Measurements from ENCODE around the gene CCDC124. TPM values are rescaled to one million over a fixed set of nuclear protein-coding genes. Genes with fewer than 3 reads are reported as not detected.

The CCDC124 gene
- total RNA-seq, 1 donor: 22.9 TPM

DNA sequence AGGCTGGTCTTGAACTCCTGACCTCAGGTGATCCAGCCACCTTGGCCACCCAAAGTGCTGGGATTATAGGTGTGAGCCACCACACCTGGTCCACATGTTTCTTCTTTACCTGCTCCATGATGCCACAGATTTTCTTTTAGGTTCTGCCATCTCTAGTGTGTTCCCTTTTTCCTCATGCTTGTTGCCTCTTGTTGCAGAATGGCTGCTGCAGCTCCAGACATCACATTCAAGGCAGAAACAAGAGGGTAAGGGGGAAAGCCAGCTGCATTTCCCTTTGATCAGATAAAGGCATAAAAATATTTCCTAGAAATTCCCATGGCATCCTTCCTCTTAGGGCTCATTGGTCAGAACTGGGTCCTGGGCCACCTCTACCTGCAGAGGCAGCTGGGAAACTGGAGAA is 12.3 kb upstream of the CCDC124 start:
- H3K4me3 ChIP-seq (ENCODE audit: low read depth, low read length): no peak overlapping the region
- TF ChIP-seq, protein P1, sequence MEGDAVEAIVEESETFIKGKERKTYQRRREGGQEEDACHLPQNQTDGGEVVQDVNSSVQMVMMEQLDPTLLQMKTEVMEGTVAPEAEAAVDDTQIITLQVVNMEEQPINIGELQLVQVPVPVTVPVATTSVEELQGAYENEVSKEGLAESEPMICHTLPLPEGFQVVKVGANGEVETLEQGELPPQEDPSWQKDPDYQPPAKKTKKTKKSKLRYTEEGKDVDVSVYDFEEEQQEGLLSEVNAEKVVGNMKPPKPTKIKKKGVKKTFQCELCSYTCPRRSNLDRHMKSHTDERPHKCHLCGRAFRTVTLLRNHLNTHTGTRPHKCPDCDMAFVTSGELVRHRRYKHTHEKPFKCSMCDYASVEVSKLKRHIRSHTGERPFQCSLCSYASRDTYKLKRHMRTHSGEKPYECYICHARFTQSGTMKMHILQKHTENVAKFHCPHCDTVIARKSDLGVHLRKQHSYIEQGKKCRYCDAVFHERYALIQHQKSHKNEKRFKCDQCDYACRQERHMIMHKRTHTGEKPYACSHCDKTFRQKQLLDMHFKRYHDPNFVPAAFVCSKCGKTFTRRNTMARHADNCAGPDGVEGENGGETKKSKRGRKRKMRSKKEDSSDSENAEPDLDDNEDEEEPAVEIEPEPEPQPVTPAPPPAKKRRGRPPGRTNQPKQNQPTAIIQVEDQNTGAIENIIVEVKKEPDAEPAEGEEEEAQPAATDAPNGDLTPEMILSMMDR (IDR thresholded peaks at IDR 0.05; ENCODE audit: insufficient read depth, low read depth, low read length): no peak

DNA sequence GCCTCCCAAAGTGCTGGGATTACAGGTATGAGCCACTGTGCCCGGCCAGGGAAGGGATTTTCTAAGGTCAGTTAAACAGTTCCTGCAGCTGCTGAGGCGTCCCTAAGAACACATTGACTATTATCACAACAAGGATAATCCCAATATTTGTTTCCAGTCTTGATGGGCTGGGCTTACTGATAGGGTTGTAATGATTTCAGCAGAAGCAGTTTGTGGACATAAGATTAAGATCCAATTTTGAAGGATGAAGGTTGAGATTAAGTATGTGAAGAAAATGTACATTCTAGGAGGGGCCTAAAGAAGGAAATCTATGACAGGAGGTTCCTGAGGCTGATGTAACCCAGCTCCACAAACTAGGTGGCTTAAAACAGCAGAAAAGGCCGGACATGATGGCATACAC is 10.7 kb upstream of the CCDC124 start:
- TF ChIP-seq, protein P1 (IDR thresholded peaks at IDR 0.05; ENCODE audit: insufficient read depth, low read depth, low read length): no peak
- H3K4me3 ChIP-seq (ENCODE audit: low read depth, low read length): no peak overlapping the region
- no peak for DNase-seq (ENCODE audit: low read depth)

More for the DNA sequence above, 12.3 kb upstream of the CCDC124 start:
- no peak for DNase-seq (ENCODE audit: low read depth)

DNA sequence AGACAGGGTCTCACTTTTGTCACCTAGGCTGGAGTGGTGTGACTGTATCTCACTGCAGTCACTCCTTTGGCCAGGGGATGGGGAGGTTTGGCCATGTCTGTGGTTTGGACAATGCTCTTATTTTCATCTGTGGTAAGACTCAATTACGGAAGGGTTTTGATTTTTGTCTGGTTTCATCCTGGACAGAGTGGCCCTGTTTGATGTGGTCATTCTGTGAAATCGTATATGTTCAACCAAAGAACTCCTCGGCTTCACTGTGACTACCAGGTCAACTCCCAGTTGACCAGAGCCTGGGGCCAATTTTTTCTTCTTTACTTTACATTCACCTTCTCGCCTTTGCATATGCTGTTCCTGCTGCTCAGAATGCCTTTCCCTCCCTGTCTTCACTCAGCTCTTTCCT is 6.8 kb upstream of the CCDC124 start:
- H3K4me3 ChIP-seq (ENCODE audit: low read depth, low read length): no peak overlapping the region
- TF ChIP-seq, protein P1 (IDR thresholded peaks at IDR 0.05; ENCODE audit: insufficient read depth, low read depth, low read length): no peak
- DNase-seq (ENCODE audit: low read depth): no peak

DNA sequence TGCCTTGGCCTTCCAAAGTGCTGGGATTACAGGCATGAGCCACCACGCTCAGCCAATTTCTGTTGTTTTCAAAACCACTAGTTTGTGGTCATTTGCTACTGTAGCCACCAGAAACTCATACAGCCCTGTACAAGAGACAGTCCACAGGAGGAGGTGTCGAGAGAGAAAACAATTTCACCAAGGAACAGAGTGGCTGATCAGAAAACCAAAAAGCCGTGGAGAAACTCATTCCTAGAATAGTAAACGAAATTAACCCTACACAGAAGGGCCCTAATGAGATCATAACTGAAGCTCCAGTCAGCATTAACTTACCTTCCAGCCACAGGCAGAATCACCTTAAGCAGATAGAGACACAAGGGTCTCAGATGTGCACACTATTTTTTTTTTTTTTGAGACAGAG is 3.8 kb upstream of the CCDC124 start:
- DNase-seq (ENCODE audit: low read depth): no peak
- H3K4me3 ChIP-seq (ENCODE audit: low read depth, low read length): no peak overlapping the region
- TF ChIP-seq, protein P1 (IDR thresholded peaks at IDR 0.05; ENCODE audit: insufficient read depth, low read depth, low read length): no peak

DNA sequence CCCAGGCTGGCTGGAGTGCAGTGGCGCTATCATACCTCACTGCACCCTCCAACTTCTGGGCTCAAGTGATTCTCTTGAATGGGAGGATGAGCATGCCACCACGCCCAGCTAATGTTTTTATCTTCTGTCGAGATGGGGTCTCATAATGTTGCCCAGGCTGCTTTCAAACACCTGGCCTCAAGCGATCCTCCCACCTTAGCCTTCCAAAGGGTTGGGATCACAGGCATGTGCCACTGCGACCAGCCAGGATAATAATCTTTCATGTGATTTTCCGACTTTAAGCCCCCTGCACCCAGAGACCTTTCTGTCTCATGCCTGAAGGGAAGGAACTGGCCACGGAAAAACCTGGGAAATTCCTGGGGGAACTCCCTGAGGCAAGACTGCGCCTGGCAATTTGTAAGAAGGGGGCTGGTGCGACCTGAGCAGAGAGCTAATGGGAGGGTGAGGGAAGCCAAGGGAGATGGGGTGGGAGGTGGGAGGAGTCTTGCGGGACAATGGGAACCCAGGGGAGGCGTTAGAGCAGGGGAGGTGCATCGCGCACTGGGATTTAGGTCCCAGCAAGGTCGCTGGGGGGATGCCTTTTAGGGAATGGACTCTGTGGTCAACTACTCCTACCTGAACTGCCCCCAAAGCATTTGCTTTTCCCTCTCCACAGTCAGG is 1.2 kb upstream of the CCDC124 start:
- H3K4me3 ChIP-seq (ENCODE audit: low read depth, low read length): peak overlapping the region; percentile 95
- DNase-seq (ENCODE audit: low read depth): no peak
- TF ChIP-seq, protein P1 (IDR thresholded peaks at IDR 0.05; ENCODE audit: insufficient read depth, low read depth, low read length): no peak

DNA sequence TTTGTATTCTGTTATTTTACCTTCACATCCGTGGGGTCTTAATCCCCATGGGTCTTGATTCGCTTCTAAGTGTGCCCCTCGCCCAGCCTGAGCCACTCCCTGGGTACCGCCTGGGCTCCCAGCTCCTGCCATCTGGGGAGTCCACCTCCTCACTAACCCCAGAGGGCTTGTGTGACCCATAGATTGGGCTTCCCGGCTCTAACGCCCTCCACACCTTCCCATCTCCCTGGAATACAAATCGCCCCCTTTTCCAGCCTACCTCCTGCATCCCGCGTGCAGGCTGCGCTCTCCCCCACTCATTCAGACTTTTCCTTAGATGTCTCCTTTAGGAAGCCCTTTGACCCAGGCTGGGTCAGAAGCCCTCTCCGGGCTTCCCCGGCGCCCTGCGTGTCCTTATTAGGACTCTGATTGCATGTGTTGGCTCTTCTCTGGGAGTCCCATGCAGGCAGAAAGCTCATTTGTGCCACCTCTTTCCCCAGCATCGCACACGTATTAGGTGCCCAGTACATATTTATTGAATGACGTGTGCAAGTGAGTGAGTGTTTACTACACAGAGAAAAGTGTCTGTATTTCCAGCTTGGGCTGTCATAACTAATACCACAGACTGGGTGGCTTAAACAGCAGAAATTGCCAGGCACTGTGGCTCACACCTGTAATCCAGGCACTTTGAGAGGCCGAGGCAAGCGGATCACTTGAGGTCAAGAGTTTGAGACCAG is 757 bp downstream of the CCDC124 start:
- TF ChIP-seq, protein P1 (IDR thresholded peaks at IDR 0.05; ENCODE audit: insufficient read depth, low read depth, low read length): no peak
- H3K4me3 ChIP-seq (ENCODE audit: low read depth, low read length): peak overlapping the region; percentile 95
- peak; percentile 27 for DNase-seq (ENCODE audit: low read depth)

All from fibroblast of villous mesenchyme (primary cell).